HCT116 (cell line): ENCODE results near the gene OR5AL1. TPM values are rescaled to one million over a fixed set of nuclear protein-coding genes. Genes with fewer than 3 reads are reported as not detected.

ENCODE experiments used
- ATAC-seq: fragments of 200-7000 bp; cut with Tn5 transposase; 2 replicates; pipeline ENCODE4 v1.9.1; 2020; ENCODE audit warnings: mild to moderate bottlenecking, moderate library complexity
- Bru-seq: library from RNA; stranded (reverse); fragments of 400-500 nt; gene quantifications from one replicate; lab custom pipeline; 2021; lab: Mats Ljungman, UMichigan
- BruChase-seq, 2 experiments: library from RNA; stranded (reverse); fragments of 400-500 nt; gene quantifications; one replicate each; lab custom pipeline; 2021; lab: Mats Ljungman, UMichigan
- BruUV-seq: library from RNA; stranded (reverse); fragments of 400-500 nt; replicated peaks from 2 replicates; lab custom pipeline; 2021; lab: Mats Ljungman, UMichigan
- CTCF ChIA-PET: fragments of 300-600 bp; sonication (Branson Sonifier 250); formaldehyde crosslinking; loops from one replicate; lab custom pipeline; 2021; ENCODE audit warnings: antibody characterized with exemption; lab: Charles Lee
- POLR2A ChIA-PET: fragments of 300-600, 350-600 bp; sonication (Branson Sonifier 250); formaldehyde crosslinking; loops from one replicate; lab custom pipeline; 2021; ENCODE audit warnings: antibody characterized with exemption; lab: Charles Lee
- RAD21 ChIA-PET, 2 experiments: fragments of 300-600 bp; sonication (Branson Sonifier 250); formaldehyde crosslinking; loops; one replicate each; lab custom pipeline; 2023; ENCODE audit warnings: low total read pairs in 2 of 2; ENCODE audit not compliant: uncharacterized antibody in 2 of 2, unreplicated experiment in 2 of 2, low non-redundant PET in 1 of 2; lab: Charles Lee
- DNase-seq: peaks from one replicate; pipeline ENCODE4 v3.0.0-alpha.2; 2010; ENCODE audit warnings: low read depth, low spot score
- H2AFZ ChIP-seq: fragments of 200-600 bp; shearing (Covaris generic), sonication (generic); 2 replicates; pipeline ENCODE4 v1.6.1; 2017; ENCODE audit warnings: low read depth, mixed run types, mixed read lengths, antibody characterized with exemption, low read length; ENCODE audit not compliant: poor library complexity, severe bottlenecking
- H3K27ac ChIP-seq: 2 replicates; pipeline ENCODE4 v1.5.1; 2012; ENCODE audit warnings: low read depth, low read length
- H3K27me3 ChIP-seq: fragments of 200-600 bp; sonication (generic); 2 replicates; pipeline ENCODE4 v1.6.1; 2016; ENCODE audit warnings: mixed run types, low read length, mixed read lengths; ENCODE audit not compliant: insufficient read depth
- H3K36me3 ChIP-seq, 2 experiments: fragments of 200-500 bp in 1 of 2; fragments of 200-600 bp in 1 of 2; sonication (Bioruptor generic) in 1 of 2; sonication (generic) in 1 of 2; 2 replicates each; pipeline versions ENCODE4 v1.5.1 to v1.6.1; 2014 to 2016; ENCODE audit warnings: low read length in 2 of 2, inconsistent platforms in 1 of 2, mixed read lengths in 1 of 2, mixed run types in 1 of 2; ENCODE audit not compliant: insufficient read depth in 2 of 2, control insufficient read depth in 1 of 2
- H3K4me1 ChIP-seq, 2 experiments: fragments of 200-600 bp in 1 of 2; sonication (generic) in 1 of 2; 2 replicates each; pipeline versions ENCODE4 v1.5.1 to v1.6.1; 2012 to 2017; ENCODE audit warnings: low read length in 2 of 2, inconsistent platforms in 1 of 2, mild to moderate bottlenecking in 1 of 2, mixed read lengths in 1 of 2, mixed run types in 1 of 2, moderate library complexity in 1 of 2; ENCODE audit not compliant: insufficient read depth in 2 of 2, control insufficient read depth in 1 of 2
- H3K4me2 ChIP-seq: fragments of 200-600 bp; sonication (generic); 2 replicates; pipeline ENCODE4 v1.6.1; 2017; ENCODE audit warnings: mixed run types, low read length, mixed read lengths
- H3K4me3 ChIP-seq, 2 experiments: fragments of 200-600 bp in 1 of 2; sonication (generic) in 1 of 2; replicated peaks in 1 of 2; 2 replicates each; pipeline ENCODE4 v1.5.1; 2011 to 2016; ENCODE audit warnings: low read length in 2 of 2, control low read depth in 1 of 2, low read depth in 1 of 2, mild to moderate bottlenecking in 1 of 2, mixed read lengths in 1 of 2, mixed run types in 1 of 2
- H3K79me2 ChIP-seq: fragments of 200-600 bp; sonication (generic); 2 replicates; pipeline ENCODE4 v1.6.1; 2017; ENCODE audit warnings: mild to moderate bottlenecking, mixed run types, low read length, moderate library complexity, mixed read lengths; ENCODE audit not compliant: insufficient read depth
- H3K9ac ChIP-seq: fragments of 200-600 bp; sonication (generic); 2 replicates; pipeline ENCODE4 v1.6.1; 2016; ENCODE audit warnings: low read length, mixed read lengths
- H3K9me2 ChIP-seq: fragments of 200-600 bp; sonication (generic), shearing (Covaris generic); 2 replicates; pipeline ENCODE4 v1.6.1; 2017; ENCODE audit warnings: mixed run types, mild to moderate bottlenecking, moderate library complexity; ENCODE audit not compliant: insufficient read depth
- H3K9me3 ChIP-seq, 2 experiments: fragments of 200-500 bp in 1 of 2; fragments of 200-600 bp in 1 of 2; sonication (Bioruptor generic) in 1 of 2; sonication (generic) in 1 of 2; 2 replicates each; pipeline ENCODE4 v1.6.1; 2014 to 2017; ENCODE audit warnings: low read length in 2 of 2, mixed read lengths in 2 of 2, inconsistent platforms in 1 of 2, low read depth in 1 of 2, mild to moderate bottlenecking in 1 of 2, mixed run types in 1 of 2, moderate library complexity in 1 of 2; ENCODE audit not compliant: control insufficient read depth in 1 of 2, insufficient read depth in 1 of 2
- H4K20me1 ChIP-seq: fragments of 200-600 bp; sonication (generic), shearing (Covaris generic); 2 replicates; pipeline ENCODE4 v1.6.1; 2017; ENCODE audit warnings: mixed run types, mild to moderate bottlenecking, moderate library complexity; ENCODE audit not compliant: insufficient read depth
- EGR1 ChIP-seq: IDR thresholded peaks from 2 replicates; pipeline ENCODE4 v1.6.1; 2012; ENCODE audit warnings: low read depth
- EZH2 ChIP-seq: fragments of 200-600 bp; sonication (generic); IDR thresholded peaks from 2 replicates; pipeline ENCODE4 v1.6.1; 2017; ENCODE audit warnings: antibody characterized with exemption, mixed run types
- SIN3A ChIP-seq: IDR thresholded peaks from 2 replicates; pipeline ENCODE4 v1.6.1; 2012; ENCODE audit warnings: low read depth
- ZFX ChIP-seq: fragments of 450-650 bp; IDR thresholded peaks from 2 replicates; pipeline ENCODE4 v1.6.1; 2017
- ZNF274 ChIP-seq: fragments of 200-500 bp; sonication (Bioruptor generic); IDR thresholded peaks from 2 replicates; pipeline ENCODE4 v1.6.1; 2014; ENCODE audit warnings: mild to moderate bottlenecking, low read depth, low read length, inconsistent platforms
- intact Hi-C: fragments of 100-400 bp; cut with micrococcal nuclease; formaldehyde crosslinking; loops from 2 replicates; pipeline ENCODE4 v1.10.0; 2022
- long read RNA-seq: library from polyadenylated mRNA; unstranded; transcript quantifications from one replicate; pipeline ENCODE4 v2.0.0, GENCODE V29; 2021; ENCODE audit not compliant: unreplicated experiment
- polyA plus RNA-seq: library from polyadenylated mRNA; unstranded; fragments of >200 nt; gene quantifications from 2 replicates; pipeline ENCODE4 v1.2.1, GENCODE V29; 2012; ENCODE audit warnings: missing spikeins
- total RNA-seq: library from RNA; stranded (reverse); gene quantifications from one replicate; pipeline ENCODE4 v1.2.1, GENCODE V29; 2021; ENCODE audit not compliant: unreplicated experiment
- TF ChIP-seq, protein P1 (sequence below), 3 experiments: fragments of 200-600 bp in 1 of 3; sonication (generic) in 1 of 3; IDR thresholded peaks in 2 of 3; conservative IDR thresholded peaks in 1 of 3; 2 replicates each; pipeline ENCODE4 v1.5.1; 2012 to 2017; ENCODE audit warnings: low read depth in 2 of 3, low read length in 2 of 3, antibody characterized with exemption in 1 of 3, borderline replicate concordance in 1 of 3, control low read depth in 1 of 3, mild to moderate bottlenecking in 1 of 3, mixed read lengths in 1 of 3, mixed run types in 1 of 3, moderate library complexity in 1 of 3; ENCODE audit not compliant: insufficient read depth in 1 of 3
- TF ChIP-seq, protein P2 (sequence below): IDR thresholded peaks from 2 replicates; pipeline ENCODE4 v1.6.1; 2012; ENCODE audit warnings: low read depth

The OR5AL1 gene
- total RNA-seq (not detected), Bru-seq, nascent RNA (not detected), BruChase-seq, experiment 1, labeled RNA remaining after a 6-hour chase (not detected), BruChase-seq, experiment 2, labeled RNA remaining after a 2-hour chase (not detected)
- not detected in 2 replicates for polyA plus RNA-seq
- long read RNA-seq: 0 reads

DNA sequence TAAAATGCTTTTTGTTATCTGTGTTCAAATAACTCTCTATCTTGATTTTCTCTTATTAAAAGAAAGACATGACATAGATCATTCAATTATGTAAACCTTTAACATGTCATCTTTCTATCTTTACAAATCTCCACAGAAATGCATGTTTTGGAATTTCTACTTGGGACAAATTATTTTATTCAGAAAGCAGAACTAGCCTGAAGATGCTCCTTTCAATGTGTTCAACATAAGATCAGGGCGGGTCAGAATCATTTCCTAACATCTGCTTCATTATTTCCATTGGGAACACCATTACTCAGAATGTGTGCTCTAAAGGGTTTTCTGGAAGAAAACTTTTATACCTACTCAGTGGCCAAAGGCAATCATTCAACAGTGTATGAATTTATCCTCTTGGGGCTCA lies at the start of gene OR5AL1:
OR5AL1 (plus strand) TSS at position 301 of the 400 bp plus-strand sequence.
- ChIA-PET RAD21 (no interaction called here), CTCF (no interaction called here), POLR2A (no interaction called here)
- Histone ChIP-seq H3K4me2 (no peak within 1 kb of the TSS), H3K36me3 (no peaks in the 10 kb centered on the region), H3K4me3 (no peak within 1 kb of the TSS), H3K9me2 (no peaks in the 10 kb centered on the region), H3K9me3 (peaks cover 15 to 16% of the 10 kb centered on the region in 2 experiments; a peak in 3 of 4 replicates), H4K20me1 (no peaks in the 10 kb centered on the region), H3K27me3 (no peaks in the 10 kb centered on the region), H3K9ac (no peak within 1 kb of the TSS), H3K79me2 (no peaks in the 10 kb centered on the region), H2AFZ (no peak within 1 kb of the TSS), H3K27ac (no peak within 1 kb of the TSS), H3K4me1 (no peaks in the 10 kb centered on the region)
- no TSS peak for BruUV-seq
- intact Hi-C loops: no loop called here
- ATAC-seq (no peak), DNase-seq (no peak)
- TF ChIP-seq ZNF274 (no peak), EGR1 (no peak), SIN3A (no peak), EZH2 (no peak), ZFX (no peak)
- TF ChIP-seq, protein P1, sequence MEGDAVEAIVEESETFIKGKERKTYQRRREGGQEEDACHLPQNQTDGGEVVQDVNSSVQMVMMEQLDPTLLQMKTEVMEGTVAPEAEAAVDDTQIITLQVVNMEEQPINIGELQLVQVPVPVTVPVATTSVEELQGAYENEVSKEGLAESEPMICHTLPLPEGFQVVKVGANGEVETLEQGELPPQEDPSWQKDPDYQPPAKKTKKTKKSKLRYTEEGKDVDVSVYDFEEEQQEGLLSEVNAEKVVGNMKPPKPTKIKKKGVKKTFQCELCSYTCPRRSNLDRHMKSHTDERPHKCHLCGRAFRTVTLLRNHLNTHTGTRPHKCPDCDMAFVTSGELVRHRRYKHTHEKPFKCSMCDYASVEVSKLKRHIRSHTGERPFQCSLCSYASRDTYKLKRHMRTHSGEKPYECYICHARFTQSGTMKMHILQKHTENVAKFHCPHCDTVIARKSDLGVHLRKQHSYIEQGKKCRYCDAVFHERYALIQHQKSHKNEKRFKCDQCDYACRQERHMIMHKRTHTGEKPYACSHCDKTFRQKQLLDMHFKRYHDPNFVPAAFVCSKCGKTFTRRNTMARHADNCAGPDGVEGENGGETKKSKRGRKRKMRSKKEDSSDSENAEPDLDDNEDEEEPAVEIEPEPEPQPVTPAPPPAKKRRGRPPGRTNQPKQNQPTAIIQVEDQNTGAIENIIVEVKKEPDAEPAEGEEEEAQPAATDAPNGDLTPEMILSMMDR (IDR thresholded peaks at IDR 0.05 in 2 of 3, conservative IDR thresholded peaks at IDR 0.05 in 1 of 3; ENCODE audit: borderline replicate concordance in 1 of 3, insufficient read depth in 1 of 3, low read depth in 2 of 3, low read length in 2 of 3): no peak
- TF ChIP-seq, protein P2, sequence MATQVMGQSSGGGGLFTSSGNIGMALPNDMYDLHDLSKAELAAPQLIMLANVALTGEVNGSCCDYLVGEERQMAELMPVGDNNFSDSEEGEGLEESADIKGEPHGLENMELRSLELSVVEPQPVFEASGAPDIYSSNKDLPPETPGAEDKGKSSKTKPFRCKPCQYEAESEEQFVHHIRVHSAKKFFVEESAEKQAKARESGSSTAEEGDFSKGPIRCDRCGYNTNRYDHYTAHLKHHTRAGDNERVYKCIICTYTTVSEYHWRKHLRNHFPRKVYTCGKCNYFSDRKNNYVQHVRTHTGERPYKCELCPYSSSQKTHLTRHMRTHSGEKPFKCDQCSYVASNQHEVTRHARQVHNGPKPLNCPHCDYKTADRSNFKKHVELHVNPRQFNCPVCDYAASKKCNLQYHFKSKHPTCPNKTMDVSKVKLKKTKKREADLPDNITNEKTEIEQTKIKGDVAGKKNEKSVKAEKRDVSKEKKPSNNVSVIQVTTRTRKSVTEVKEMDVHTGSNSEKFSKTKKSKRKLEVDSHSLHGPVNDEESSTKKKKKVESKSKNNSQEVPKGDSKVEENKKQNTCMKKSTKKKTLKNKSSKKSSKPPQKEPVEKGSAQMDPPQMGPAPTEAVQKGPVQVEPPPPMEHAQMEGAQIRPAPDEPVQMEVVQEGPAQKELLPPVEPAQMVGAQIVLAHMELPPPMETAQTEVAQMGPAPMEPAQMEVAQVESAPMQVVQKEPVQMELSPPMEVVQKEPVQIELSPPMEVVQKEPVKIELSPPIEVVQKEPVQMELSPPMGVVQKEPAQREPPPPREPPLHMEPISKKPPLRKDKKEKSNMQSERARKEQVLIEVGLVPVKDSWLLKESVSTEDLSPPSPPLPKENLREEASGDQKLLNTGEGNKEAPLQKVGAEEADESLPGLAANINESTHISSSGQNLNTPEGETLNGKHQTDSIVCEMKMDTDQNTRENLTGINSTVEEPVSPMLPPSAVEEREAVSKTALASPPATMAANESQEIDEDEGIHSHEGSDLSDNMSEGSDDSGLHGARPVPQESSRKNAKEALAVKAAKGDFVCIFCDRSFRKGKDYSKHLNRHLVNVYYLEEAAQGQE: no peak
